Suppressor macrophage treated with lipopolysaccharide for 1 hour (primary cell): ENCODE results near the gene STK4.
"Not testable (repeated sequence)": the region's sequence is repeated elsewhere in the genome, so short reads cannot be mapped to it uniquely, and the experiment has no call there.

Experiments used
- DNase-seq, 3 donors: peaks; one replicate each; pipeline ENCODE4 v3.0.0-alpha.2; 2020 to 2022

Gene STK4

DNA sequence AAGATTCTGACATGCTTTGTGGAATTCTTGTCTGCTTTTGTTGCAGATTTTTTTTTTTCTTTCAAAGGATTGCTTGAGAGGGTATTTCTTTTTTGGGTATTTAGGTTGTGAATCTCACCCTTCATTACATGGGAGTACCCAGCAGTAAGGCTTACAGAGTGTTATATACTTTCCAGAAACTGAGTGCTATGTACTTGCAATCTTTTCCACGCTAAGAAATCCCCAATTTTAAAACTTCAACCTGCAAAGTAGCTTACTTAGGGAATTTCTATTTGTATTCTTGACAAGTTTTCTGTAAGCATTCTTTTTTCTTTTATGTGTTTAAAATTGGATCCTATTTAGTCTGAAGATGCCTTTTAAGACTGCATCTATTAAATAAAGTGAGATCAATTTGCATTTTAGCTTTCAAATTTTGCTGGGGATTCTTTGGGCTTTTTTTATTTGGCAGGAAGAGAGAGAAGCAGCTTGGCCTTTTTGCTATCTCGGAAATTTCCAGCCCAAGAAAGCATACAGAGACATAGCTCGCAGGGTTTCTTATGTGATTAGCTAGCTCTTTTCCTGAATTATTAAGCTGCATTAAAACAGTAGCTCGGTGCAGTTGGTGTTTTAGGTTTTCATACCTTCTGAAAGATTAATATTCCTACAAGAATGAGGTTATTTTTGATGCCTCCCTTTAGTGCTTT is 92.0 kb downstream of the STK4 start:
- DNase-seq = no peak

DNA sequence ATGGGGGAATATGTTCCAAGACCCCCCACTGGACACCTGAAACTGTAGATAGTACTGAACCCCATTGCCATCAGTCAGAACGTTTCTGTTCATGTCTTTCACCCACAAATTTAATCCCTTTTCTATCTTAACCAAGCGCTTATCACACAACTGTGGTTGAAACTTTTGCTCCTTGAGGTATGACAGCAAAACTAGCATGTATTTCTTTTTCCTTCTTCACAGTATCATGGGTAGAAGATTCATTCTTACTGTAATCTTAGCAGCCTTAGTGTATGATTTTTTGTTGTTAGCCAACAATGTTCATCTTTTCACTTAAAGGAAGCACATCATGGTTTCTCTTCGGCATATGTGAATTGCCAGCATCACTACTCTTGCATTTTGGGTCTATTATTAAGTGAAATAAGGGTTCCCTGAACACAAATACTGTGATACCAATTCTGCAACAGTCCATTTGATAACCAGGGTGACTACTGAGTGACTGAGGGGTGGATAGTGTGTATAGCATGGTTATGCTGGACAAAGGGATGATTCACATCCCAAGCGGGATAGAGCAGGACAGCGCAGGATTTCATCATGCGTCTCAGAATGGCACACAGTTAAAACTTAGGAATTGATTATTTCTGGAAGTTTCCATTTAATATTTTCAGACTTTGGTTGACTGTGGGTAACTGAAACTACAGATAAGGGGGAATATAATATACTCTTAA is 92.9 kb downstream of the STK4 start:
- no peak for DNase-seq

DNA sequence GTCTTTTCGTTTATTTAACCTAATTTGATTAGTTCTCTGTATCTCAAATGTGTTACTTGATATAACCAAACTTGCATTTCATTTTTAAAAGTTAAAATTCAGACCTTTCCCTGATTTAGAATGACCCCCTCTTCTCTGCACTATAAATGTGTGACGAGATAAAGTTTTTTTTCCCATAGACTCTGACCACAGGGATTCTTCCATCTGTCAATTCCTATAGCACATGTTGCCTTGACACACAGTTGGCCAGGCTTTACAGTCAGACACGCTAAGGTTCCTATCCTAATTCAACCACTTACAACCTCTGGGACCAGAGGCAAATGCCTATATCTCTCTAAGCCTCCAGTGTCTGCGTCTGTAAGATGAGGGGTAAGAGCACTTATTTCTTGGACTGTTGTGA is 94.0 kb downstream of the STK4 start:
- no peak for DNase-seq

DNA sequence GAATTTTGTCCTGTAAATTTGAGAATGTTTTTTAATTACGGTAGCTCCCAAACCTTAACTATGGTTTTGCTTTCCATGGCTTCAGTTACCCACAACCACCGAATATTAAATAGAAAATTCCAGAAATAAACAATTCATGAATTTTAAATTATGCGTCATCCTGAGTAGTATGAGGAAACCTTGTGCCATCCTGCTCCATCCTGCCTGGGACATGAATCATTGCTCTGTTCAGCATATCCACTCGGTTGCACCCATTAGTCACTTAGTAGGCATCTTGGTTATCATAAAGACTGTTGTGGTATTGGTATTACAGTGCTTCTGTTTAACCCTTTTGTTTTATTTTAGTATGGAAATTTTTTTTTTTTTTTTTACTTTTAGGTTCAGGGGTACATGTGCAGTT is 94.9 kb downstream of the STK4 start:
- DNase-seq = peak; percentile 23 to 47 (median 45)

DNA sequence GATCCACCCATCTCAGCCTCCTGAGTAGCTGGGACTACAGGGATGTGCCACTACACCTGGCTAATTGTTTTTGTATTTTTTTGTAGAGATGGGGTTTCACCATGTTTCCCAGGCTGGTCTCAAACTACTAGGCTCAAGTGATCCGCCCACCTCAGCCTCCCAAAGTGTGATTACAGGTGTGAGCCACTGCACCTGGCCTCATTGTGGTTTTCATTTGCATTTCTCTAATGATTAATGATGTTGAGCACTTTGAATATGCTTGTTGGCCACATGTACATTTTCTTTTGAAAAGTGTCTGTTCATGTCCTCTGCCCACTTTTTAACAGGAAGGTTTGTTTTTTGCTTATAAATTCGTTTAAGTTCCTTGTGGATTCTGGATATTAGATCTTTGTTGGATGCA is 96.8 kb downstream of the STK4 start:
- DNase-seq = not testable (repeated sequence)

DNA sequence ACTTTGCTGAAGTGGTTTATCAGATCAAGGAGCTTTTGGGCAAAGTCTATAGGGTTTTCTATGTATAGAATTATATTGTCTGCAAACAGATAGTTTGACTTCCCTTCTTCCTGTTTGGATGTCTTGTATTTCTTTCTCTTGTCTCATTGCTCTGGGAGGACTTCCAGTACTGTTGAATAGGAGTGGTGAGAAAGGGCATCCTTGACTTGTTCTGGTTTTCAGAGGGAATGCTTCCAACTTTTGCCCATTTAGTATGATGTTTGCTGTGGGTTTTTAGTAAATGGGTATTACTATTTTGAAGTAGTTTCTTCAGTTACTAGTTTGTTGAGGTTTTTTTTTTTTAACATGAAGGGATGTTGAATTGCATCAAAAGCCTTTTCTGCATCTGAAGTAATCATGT is 98.5 kb downstream of the STK4 start:
- no peak for DNase-seq

DNA sequence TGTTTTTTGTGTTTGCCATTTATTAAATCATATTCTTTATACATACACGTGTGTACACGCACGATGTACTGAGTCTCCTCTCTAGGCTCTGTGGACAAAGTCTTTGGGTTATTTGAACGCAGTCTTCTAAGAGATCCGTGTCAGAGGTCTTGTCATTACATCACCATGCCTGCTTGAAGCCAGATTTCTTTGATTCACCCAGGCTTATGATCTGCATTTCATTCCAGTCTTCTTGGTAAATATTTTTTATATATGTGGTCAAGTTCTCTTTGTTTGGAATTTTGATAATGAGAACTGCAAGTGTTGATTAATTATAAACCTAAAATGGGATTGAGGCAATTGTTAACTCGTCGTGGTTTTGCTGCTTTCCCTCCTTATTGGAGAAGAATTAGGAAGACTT is 100.1 kb downstream of the STK4 start:
- DNase-seq = no peak

DNA sequence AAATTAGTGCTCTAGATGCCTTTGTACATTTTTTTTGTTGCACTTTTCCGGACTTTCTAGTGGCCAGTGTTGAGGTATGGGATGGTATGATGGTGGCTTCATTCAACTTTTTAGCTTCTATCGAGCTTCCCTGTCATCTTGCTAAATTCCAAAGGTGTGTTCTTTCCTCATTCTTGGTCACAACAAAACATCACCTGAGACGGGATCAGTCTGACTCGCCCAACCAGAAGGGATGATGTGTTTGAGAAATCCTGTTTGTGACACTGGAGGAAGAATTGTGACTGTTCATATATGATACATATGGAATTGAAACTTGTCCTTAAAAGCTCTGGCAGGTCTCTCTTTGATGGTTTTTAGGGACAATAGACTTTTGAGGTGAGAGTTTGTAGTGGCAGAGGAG is 100.8 kb downstream of the STK4 start:
- no peak for DNase-seq

DNA sequence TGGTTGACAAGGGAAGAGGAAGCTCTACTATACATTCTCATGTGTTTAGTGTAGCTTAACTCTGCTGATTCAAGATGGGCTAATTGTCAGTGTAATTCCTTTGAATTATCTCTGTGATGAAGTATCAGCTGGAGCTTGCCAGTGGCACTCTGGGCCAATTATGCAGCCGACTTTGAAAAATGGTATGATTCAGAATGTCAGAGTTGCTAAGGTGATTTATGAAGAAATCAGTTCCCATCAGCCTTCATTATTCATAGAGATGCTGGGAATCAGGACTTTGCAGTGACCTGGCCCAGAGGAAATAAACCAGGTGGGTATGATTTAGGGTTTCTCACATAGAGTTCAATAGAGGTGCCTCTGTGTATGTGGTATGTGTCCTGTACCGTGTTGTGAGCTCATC is 101.2 kb downstream of the STK4 start:
- DNase-seq = no peak

DNA sequence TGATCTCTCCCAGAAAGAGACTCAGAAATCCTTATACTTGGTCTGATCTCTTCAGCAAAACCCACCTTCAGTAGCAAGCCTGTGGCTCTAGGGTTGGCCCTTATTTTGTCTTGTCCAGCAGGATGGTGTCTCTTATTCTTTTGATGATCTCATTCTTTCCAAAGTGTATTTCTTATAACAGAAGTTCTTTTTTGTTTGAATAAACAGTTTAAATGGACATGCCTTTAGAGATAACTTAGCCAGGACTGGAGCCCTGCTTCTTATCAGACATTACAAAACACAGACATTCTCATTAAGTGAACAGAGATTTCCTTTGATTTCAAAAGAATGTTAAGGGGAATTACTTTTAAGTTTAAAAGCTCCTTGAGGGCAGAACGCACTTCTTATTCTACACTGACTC is 102.9 kb downstream of the STK4 start:
- DNase-seq = no peak

DNA sequence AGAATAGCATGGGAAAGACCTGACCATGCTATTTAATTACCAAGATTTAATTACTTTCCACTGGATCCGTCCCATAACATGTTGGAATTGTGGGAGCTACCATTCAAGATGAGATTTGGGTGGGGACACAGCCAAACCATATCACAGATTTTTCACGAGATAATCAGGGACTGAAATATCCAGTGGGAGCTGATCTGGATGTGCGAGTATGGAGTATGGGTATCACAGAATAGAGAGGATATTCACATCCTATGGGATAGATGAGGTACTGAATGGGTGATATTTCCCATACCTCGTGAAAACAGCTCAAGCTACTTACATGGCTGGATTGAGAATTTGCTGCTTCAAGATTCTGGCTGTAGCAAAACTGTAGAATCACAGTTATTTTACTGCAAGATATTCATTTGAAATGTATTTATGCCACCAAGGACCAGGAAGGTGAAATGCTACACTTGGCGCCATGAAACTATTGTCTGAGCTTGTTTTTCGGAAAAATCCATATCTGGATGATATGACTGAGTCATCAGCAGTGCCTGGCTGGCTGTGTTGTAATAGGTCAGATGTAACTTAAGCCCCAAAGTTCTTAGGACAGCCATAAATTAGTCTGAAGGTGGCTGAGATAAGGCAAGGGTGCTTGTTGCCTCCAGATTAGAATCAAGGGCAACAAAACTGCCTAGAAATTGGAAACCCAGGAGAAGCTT is 104.8 kb downstream of the STK4 start:
- peak; percentile 20 to 39 (median 25) for DNase-seq

DNA sequence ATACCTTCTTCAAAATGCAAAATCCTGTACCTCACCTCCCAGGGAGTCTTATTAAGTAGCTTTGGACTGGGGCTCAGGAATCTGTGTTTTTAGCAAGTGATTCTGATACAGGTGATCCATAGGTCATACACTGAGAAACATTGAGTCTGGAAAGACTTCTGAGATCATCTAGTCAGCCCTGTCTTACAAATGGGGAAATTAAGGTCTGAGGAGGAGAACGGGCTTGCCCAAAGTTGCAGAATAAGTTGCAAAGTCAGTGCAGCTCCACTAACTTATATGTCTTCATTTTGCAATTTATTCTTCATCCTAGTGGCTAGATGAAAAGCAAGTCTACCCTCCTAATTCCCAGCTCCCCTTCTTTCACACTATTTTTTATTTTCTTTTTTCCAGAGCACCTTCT is 105.8 kb downstream of the STK4 start:
- DNase-seq = peak; percentile 44 to 59 (median 57)

DNA sequence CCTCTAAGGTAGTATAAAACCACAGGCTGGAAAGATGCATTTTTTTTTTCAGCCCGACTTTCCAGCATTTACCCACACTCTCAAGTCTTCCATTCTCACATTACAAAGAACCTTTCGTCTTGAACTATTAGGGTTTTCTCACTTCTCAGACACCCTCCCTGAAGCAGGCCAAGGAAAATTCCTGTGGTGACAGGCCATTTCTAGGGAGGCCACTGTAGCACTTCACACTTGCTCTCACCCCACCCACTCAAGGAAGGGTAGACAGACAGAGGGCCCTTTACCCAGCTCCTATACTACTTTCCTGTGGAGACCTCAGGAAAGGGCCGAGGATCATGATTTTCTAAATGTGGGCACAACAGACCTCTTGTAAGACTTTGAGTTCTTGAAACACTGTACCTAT is 106.9 kb downstream of the STK4 start:
- DNase-seq = no peak

DNA sequence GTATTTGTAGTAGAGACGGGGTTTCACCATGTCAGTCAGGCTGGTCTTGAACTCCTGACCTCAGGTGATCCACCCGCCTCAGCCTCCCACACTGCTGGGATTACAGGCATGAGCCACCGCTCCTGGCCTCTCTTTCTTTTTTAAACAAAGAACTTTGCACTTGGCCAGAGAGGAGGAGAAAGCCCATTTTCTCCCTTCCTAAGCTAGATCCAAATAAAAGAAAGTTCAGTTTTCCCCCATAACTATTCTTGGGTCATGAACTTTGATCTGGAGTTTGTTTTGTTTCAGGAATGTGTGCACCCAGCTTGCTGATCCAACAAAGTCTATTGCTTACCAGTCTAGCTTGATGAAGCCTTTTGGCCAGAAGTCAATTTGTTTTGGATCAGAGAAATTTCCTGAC is 111.2 kb downstream of the STK4 start:
- DNase-seq = no peak

DNA sequence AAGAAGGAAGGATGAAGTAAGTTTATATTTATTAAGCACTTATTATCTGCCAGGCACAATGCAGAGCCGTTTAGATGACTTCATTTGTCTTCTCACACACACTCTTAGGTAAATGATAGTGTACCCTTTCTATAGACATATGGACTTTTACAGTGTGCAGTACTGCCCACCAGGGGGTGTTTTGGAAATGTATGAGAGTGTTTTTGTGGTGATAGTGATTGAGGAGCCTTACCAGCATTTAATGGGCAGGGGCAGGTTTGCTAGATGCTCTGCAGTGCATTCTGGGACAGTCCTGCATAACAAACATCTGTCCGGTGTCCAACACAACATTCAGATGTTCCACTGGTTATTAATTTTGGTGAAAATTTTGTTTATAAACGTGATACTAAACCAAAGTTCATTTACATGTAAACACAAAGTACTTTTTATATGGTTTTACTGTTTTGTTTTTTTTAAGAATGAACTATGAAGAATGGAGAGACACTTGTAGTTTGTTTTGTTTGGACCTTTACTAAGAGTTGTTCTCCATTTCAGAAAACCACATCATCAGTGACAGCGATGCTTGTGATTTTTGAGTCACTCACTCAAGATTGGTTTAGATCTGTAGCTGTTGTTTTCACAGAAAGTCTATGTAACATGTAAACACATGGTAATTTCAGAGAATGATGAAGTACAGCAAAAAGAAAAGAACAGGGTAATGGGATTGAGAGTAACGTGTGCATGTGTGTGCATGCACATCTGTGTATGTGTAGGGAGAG is 114.7 kb downstream of the STK4 start:
- DNase-seq = peak; percentile 37 to 44 (median 39)

DNA sequence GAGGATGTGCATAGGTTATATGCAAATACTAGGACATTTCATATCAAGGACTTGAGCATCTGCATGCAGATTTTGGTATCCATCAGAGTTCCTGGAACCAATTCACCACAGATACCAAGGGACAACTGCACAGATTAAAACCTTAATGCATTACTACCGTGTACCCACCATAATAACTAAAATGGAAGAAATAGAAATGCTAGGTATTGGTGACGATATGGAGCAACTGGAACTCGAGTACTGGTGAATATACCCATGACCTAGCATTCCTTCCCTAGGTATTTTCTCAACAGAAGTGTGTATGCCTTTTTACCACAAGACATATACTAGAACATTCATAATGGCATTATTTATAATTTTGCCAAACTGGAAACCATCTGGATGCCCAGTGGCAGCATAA is 116.2 kb downstream of the STK4 start:
- no peak for DNase-seq

DNA sequence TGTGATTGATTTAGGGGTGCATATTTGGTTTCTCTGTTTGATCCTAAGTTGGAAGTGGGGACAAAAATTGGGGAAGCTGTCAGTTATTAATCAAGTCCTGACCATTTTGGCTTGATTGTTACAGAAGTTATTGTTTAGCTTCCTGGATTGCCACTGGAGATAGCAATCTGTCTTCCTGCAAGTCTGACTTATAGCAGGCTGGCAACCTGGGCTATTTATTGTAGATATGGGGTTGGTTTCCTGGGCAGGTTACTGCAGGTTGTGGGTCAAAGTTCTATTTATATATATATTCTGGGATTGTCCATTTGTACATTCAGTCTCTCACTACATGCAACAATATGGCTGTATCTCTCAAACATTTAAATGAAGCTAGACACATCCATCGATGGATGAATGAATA is 116.8 kb downstream of the STK4 start:
- no peak for DNase-seq

DNA sequence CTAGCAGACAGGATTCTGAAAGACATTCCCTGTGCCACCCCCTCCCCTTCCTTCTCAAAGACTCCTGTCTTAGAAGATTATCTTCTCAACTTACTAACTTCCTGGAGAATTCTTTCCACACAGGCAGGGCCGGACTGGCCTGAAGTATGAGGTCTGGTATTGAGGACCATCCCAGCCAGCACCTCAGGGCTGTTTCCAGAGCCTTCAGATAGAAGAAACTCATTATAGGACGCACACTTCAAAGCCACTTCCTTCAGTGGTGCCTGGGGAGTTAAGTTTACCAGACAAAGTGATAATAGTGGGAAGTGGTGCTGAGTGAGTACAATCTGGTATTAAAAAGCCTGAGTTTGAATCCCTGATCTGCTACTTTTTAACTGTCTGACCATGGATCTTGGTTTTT is 119.0 kb downstream of the STK4 start:
- DNase-seq = no peak

DNA sequence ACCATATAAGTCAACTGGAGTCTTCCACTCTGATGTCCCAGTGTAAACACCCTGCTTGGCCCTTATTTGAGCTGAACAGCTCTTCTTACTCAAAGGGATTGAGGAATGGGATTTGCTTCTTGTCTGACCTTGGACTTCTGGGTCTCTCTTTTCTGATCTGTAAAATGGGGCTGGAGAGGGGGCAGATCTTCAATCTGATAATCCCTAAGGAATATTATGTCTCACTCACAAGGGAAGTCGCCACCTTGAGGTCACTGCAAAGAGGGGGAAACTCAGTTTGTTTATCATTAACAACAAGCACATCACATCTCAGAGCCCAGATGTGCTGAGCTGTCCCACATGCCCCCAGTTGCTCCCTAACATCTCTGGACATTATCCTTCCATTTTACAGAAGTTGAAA is 119.6 kb downstream of the STK4 start:
- DNase-seq = no peak

DNA sequence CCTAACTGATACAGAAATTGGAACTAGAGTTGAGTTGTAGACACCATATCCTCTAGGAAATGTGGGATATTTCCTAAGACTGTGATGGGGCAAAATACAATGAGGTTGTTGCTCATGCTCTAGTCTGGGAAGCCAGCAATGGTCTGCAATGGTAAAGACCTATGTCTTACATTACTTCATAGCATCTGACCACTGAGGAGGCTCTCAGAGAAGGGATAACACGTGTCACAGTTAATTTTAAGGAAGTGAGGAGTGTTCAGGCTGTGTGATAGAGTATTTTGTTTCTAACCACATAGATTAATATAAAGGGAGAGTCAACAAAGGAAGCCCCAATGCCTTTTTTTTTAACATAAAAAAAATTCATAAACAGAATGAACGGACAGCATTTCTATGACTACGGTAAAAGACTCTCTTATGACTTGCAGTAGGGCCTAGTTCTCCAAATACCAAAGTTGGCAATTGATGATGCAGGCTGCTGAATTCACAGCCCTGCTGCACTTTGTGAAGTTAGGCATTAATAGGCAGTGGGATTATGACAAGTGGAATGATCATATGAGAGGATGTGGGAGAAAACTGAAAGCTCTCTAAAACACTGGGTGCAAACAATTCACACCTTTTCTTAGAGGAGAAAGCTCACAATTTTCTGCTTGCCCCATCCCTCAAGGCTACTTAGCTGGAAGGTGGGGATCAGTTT is 120.9 kb downstream of the STK4 start:
- peak; percentile 53 to 70 (median 55) for DNase-seq

DNA sequence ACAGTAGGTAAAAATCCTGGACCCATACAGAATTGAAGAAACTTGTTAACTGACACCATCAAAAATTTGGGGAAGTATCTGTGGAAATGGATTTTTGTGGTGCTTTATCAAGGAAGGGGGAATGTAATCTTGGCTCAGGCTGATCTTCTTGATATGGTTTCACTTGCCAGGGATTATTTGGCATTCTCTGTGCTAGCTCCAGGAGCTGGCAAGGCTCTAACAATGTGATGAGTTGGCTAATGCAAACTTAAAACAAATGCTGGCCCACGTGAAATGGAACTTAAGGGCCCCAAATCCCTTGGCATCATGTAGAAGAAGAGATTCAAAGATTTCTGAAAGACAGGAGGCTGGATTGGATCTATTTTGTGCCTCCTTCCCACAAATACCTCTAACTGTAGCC is 121.5 kb downstream of the STK4 start:
- DNase-seq = no peak

DNA sequence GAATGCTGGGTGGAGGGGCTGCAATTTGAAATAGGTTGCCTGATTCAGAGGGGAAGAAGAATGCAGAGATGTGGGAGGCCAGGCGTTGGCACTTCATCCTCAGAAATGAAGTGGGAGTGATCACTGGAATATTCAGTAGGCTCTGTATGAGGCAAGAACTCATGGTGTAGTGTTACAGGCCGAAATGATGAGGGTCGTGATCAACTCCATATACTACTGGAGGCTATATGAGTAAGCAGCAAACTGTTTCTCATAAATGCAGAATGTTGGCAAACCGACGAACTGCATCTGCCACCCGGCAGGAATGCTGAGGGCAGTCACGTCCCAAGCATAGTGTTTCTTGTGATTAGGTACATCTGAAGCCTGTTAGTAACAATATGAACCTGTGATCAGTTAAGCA is 121.9 kb downstream of the STK4 start:
- DNase-seq = no peak

DNA sequence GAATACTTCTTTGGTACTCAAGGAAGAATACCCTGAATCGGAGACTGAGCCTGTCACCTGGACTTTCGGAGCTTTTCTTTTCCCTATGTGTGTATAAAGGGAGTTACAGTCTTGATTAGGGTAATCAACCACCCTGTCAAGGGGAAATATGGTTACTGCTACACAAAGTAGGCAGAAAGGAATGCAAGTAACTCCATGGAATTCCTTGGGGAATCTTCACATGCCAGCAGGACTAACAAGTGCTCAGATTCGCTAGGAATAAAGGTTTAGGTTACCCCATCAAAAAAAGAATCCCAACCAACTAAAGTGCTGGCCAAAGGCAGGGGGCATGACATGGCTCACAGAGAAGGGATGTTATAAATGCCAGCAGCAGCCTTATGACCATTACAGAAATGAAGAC is 124.2 kb downstream of the STK4 start:
- no peak for DNase-seq
